ENCODE results near the gene ZNF274.

DNA sequence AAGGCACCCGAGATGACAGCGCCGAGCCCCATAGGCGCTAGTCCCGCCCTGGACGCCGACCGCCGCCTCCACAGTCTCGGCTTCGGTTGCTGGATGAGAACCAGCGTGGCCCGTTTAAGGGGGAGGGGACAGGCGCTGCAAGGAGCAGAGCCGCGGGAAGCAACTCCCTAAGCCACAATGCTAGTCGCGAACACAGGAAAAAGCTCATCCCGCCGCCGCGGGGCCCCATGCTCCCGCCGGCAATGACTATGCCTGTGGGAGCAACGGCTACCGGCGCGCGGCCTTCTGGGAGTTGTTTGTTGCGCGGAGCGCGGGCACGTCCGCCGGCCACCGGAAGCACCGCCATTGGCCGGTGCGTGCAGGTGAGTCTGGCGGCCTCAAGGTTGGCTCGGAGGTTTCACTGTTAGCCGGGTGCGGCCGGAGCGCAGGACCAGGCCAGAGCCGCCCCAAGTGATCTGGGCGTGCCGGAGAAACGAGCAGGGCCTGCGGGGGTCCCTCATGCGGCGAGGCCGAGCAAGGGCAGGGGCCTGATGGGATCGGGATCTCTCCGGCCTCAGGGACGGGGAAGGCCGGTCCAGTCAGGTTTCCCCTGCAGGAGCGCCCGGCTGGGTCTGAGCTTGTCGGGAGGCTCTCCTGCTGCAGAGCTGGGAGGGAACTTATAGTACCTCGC lies 45.9 kb downstream of the ZNF274 start, which contains the start of gene ZNF544:
- TF ChIP-seq, protein P1, sequence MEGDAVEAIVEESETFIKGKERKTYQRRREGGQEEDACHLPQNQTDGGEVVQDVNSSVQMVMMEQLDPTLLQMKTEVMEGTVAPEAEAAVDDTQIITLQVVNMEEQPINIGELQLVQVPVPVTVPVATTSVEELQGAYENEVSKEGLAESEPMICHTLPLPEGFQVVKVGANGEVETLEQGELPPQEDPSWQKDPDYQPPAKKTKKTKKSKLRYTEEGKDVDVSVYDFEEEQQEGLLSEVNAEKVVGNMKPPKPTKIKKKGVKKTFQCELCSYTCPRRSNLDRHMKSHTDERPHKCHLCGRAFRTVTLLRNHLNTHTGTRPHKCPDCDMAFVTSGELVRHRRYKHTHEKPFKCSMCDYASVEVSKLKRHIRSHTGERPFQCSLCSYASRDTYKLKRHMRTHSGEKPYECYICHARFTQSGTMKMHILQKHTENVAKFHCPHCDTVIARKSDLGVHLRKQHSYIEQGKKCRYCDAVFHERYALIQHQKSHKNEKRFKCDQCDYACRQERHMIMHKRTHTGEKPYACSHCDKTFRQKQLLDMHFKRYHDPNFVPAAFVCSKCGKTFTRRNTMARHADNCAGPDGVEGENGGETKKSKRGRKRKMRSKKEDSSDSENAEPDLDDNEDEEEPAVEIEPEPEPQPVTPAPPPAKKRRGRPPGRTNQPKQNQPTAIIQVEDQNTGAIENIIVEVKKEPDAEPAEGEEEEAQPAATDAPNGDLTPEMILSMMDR (IDR thresholded peaks at IDR 0.05) = peak in 1 of 6 experiments; percentile 21
- peak; percentile 41 to 42 for TF ChIP-seq POLR2A (IDR thresholded peaks at IDR 0.05)
